Endodermal cell (in vitro differentiated cells): ENCODE data around the gene NIP7. TPM values are rescaled to one million over a fixed set of nuclear protein-coding genes. Genes with fewer than 3 reads are reported as not detected.

ENCODE experiments used
- DNase-seq: peaks from one replicate; pipeline ENCODE4 v3.0.0-alpha.2; 2017
- H3K27ac ChIP-seq: 2 replicates; pipeline ENCODE4 v1.5.1; 2013; ENCODE audit warnings: mild to moderate bottlenecking, low read depth, low read length, moderate library complexity
- H3K27me3 ChIP-seq: 2 replicates; pipeline ENCODE4 v1.6.1; 2013; ENCODE audit warnings: mild to moderate bottlenecking, low read length, moderate library complexity; ENCODE audit not compliant: insufficient read depth, control insufficient read depth, poor library complexity, severe bottlenecking
- H3K36me3 ChIP-seq: 2 replicates; pipeline ENCODE4 v1.7.0; 2013; ENCODE audit warnings: mild to moderate bottlenecking, low read length, moderate library complexity; ENCODE audit not compliant: control insufficient read depth, insufficient read depth
- H3K4me1 ChIP-seq: one replicate; pipeline ENCODE4 v1.7.0; 2013; ENCODE audit warnings: low read length; ENCODE audit not compliant: control insufficient read depth, insufficient read depth
- H3K4me3 ChIP-seq: 2 replicates; pipeline ENCODE4 v1.5.1; 2013; ENCODE audit warnings: mild to moderate bottlenecking, low read length, moderate library complexity
- H3K9ac ChIP-seq: 2 replicates; pipeline ENCODE4 v1.6.1; 2013; ENCODE audit warnings: mild to moderate bottlenecking, low read length, moderate library complexity; ENCODE audit not compliant: poor library complexity, severe bottlenecking; ENCODE audit errors: extremely low read depth
- H3K9me3 ChIP-seq: 2 replicates; pipeline ENCODE4 v1.6.1; 2013; ENCODE audit warnings: mild to moderate bottlenecking, low read length, moderate library complexity; ENCODE audit not compliant: control insufficient read depth
- H3K27ac Mint-ChIP-seq: 2 replicates; pipeline ENCODE4 v1.8.0; 2020; ENCODE audit warnings: mixed read lengths
- H3K27me3 Mint-ChIP-seq: 2 replicates; pipeline ENCODE4 v1.8.0; 2021; ENCODE audit warnings: mild to moderate bottlenecking, mixed read lengths; ENCODE audit not compliant: insufficient read depth
- H3K36me3 Mint-ChIP-seq: 2 replicates; pipeline ENCODE4 v1.8.0; 2020; ENCODE audit warnings: low read depth, mixed read lengths
- H3K4me1 Mint-ChIP-seq: 2 replicates; pipeline ENCODE4 v1.8.0; 2020; ENCODE audit warnings: mixed read lengths
- H3K4me3 Mint-ChIP-seq: 2 replicates; pipeline ENCODE4 v1.8.0; 2020; ENCODE audit warnings: mild to moderate bottlenecking, moderate library complexity, mixed read lengths
- H3K9me3 Mint-ChIP-seq: 2 replicates; pipeline ENCODE4 v1.8.0; 2020; ENCODE audit warnings: mild to moderate bottlenecking, mixed read lengths
- WGBS, 2 experiments: methylation state at CpG; one replicate each; pipeline versions ENCODE4 v1.1.5 to v1.1.7; 2013; ENCODE audit warnings: missing lambda C conversion rate in 2 of 2, mixed read lengths in 1 of 2; ENCODE audit not compliant: insufficient coverage in 1 of 2, insufficient read length in 1 of 2; 5-methylcytosine and 5-hydroxymethylcytosine counted together
- total RNA-seq, 2 donors: library from RNA; stranded (reverse); fragmentation: NEBNext Ultra II Directional in 1 of 2; extraction: Animal tissue kit (Norgen Biotek cat#: 25700) in 1 of 2; gene quantifications; 2 replicates in 1 of 2; 3 replicates in 1 of 2; pipeline ENCODE4 v1.2.1, GENCODE V29; 2021
- TF ChIP-seq, protein P1 (sequence below): fragments of 200-600 bp; sonication (generic); conservative IDR thresholded peaks from 2 replicates; pipeline ENCODE4 v1.5.0; 2021; ENCODE audit warnings: antibody characterized with exemption, mild to moderate bottlenecking

Gene NIP7
- total RNA-seq, 2 donors from 2014 or later: 30.5 to 36.3 TPM

DNA sequence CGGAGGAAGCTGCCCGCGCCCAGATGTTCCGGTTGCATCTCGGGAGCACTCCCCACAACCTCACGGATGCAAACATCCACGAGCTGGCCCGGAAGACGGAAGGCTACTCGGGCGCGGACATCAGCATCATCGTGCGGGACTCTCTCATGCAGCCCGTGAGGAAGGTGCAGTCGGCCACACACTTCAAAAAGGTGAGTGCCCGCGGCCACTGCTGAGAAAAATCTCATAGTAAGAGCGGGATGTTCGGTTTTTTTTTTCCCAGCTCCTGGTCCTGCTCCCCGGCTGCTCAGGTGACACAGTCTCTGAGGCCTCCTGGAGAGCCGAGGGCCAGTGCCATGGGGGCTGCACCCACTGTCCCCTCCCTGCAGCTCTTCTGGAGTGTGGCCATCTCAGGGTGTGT lies 18.5 kb upstream of the NIP7 start:
- Mint-ChIP-seq H3K9me3 (no peaks in the 10 kb centered on the region), H3K36me3 (peaks cover 79% of the 10 kb centered on the region), H3K27ac (peak overlapping the region; percentile 48), H3K4me1 (peaks cover 1% of the 10 kb centered on the region), H3K27me3 (no peaks in the 10 kb centered on the region), H3K4me3 (no peak overlapping the region)
- Histone ChIP-seq H3K4me1 (no peaks in the 10 kb centered on the region), H3K27me3 (no peaks in the 10 kb centered on the region), H3K27ac (no peak overlapping the region), H3K9me3 (no peaks in the 10 kb centered on the region), H3K4me3 (no peak overlapping the region), H3K36me3 (peaks cover 79% of the 10 kb centered on the region), H3K9ac (no peak overlapping the region)
- TF ChIP-seq, protein P1, sequence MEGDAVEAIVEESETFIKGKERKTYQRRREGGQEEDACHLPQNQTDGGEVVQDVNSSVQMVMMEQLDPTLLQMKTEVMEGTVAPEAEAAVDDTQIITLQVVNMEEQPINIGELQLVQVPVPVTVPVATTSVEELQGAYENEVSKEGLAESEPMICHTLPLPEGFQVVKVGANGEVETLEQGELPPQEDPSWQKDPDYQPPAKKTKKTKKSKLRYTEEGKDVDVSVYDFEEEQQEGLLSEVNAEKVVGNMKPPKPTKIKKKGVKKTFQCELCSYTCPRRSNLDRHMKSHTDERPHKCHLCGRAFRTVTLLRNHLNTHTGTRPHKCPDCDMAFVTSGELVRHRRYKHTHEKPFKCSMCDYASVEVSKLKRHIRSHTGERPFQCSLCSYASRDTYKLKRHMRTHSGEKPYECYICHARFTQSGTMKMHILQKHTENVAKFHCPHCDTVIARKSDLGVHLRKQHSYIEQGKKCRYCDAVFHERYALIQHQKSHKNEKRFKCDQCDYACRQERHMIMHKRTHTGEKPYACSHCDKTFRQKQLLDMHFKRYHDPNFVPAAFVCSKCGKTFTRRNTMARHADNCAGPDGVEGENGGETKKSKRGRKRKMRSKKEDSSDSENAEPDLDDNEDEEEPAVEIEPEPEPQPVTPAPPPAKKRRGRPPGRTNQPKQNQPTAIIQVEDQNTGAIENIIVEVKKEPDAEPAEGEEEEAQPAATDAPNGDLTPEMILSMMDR: no peak
- DNase-seq: no peak
- WGBS, 2 experiments: 94 to 96% methylated on average over 22 of the region's 22 CpGs

DNA sequence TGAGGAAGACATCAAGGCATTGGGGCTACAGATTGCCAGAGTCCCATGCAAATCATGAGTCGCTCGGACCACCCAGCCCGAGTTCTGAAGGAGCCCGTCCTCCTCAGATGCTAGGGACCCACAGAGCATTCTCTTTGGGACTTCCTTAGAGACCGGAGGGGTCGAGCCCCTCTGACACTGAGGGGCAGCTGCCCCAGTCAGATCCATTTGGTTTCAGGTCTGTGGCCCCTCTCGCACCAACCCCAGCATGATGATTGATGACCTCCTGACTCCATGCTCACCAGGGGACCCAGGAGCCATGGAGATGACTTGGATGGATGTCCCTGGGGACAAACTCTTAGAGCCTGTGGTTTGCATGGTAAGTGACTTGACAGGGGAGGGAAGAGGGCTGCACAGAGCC lies 17.2 kb upstream of the NIP7 start:
- peaks cover 81% of the 10 kb centered on the region for H3K36me3 Mint-ChIP-seq
- peaks cover 78% of the 10 kb centered on the region for H3K36me3 ChIP-seq
- no peak overlapping the region for H3K4me3 Mint-ChIP-seq
- no peaks in the 10 kb centered on the region for H3K27me3 ChIP-seq
- H3K9me3 Mint-ChIP-seq: no peaks in the 10 kb centered on the region
- WGBS, 2 experiments: 92 to 93% methylated on average over 7 of the region's 7 CpGs
- TF ChIP-seq, protein P1: no peak
- no peak overlapping the region for H3K4me3 ChIP-seq
- no peaks in the 10 kb centered on the region for H3K27me3 Mint-ChIP-seq
- H3K27ac Mint-ChIP-seq: no peak overlapping the region
- no peaks in the 10 kb centered on the region for H3K9me3 ChIP-seq
- H3K4me1 Mint-ChIP-seq: peaks cover 5% of the 10 kb centered on the region
- DNase-seq: no peak
- no peak overlapping the region for H3K9ac ChIP-seq
- H3K27ac ChIP-seq: no peak overlapping the region
- H3K4me1 ChIP-seq: no peaks in the 10 kb centered on the region

DNA sequence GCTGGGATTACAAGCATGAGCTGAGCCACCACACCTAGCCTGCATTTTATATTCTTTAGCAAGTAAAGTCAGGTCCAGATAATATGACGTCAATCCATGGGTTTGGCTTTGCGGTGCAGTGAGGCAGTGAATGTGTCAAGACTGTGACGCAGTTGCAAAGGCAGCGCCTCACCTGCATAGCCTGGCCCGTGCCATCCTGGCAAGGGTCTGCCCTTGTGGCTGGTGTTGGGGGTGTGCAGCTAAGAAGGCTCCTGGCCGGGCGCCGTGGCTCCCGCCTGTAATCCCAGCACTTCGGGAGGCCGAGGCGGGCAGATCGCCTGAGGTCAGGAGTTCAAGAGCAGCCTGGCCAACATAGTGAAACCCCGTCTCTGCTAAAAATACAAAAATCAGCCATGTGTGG lies 16.2 kb upstream of the NIP7 start:
- H3K36me3 Mint-ChIP-seq: peaks cover 81% of the 10 kb centered on the region
- WGBS, 2 experiments: 90 to 94% methylated on average over 5 to 14 of the region's 14 CpGs
- peaks cover 84% of the 10 kb centered on the region for H3K36me3 ChIP-seq

More for the DNA sequence above, 16.2 kb upstream of the NIP7 start:
- Histone ChIP-seq H3K9me3 (no peaks in the 10 kb centered on the region), H3K4me1 (no peaks in the 10 kb centered on the region), H3K27ac (no peak overlapping the region), H3K9ac (no peak overlapping the region), H3K27me3 (no peaks in the 10 kb centered on the region), H3K4me3 (no peak overlapping the region)
- H3K27me3 Mint-ChIP-seq: no peaks in the 10 kb centered on the region
- DNase-seq: no peak
- H3K4me3 Mint-ChIP-seq: no peak overlapping the region
- TF ChIP-seq, protein P1: no peak
- H3K27ac Mint-ChIP-seq: no peak overlapping the region
- H3K4me1 Mint-ChIP-seq: peaks cover 8% of the 10 kb centered on the region
- no peaks in the 10 kb centered on the region for H3K9me3 Mint-ChIP-seq
